ENCODE data around the gene PIP4K2A. TPM values are rescaled to one million over a fixed set of nuclear protein-coding genes. Genes with fewer than 3 reads are reported as not detected.

Gene PIP4K2A
- total and polyA plus RNA-seq, 4 donors, result 7.3 to 42.2 (median 27.6) TPM

DNA sequence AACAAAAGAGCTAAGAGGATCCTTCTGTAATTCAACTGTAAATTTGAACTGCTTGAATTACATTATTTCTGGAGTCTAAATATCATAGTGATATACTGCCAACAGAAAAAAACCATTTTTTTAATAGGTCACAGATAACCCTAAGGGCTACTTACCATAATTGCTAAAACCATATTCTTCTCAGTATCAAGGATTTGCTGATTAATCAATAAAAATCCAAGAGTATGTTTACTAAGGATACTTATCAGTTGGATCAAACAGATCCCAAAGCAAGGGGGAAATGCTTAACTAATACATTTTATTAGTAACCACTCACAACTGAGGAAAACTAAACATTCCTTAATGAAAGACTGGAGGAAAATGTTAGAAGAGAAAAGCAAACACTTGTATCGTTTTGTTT, 166.0 kb downstream of the PIP4K2A start:
- Histone ChIP-seq H3K9me3 (ENCODE audit: control insufficient read depth in 4 of 4, insufficient read depth in 3 of 4, low read length in 3 of 4) (no peaks in the 10 kb centered on the region), H3K27me3 (ENCODE audit: control insufficient read depth in 3 of 3, insufficient read depth in 3 of 3, low read length in 2 of 3) (no peaks in the 10 kb centered on the region), H3K36me3 (ENCODE audit: control insufficient read depth in 4 of 4, insufficient read depth in 4 of 4, low read length in 4 of 4) (peaks cover 4 to 11% (median 7%) of the 10 kb centered on the region in 4 donors), H3K4me1 (ENCODE audit: control insufficient read depth in 5 of 5, insufficient read depth in 5 of 5, low read length in 5 of 5) (peaks cover 0 to 7% (median 2%) of the 10 kb centered on the region in 5 donors), H3K9ac (ENCODE audit: insufficient read depth in 1 of 2, low read length in 2 of 2) (no peak overlapping the region), H3K4me3 (no peak overlapping the region), H3K27ac (ENCODE audit: low read depth in 1 of 2, low read length in 1 of 2) (no peak overlapping the region)
- DNase-seq (no peak), ATAC-seq (ENCODE audit: insufficient read depth, low FRiP score) (no peak)
- TF ChIP-seq, protein P1, sequence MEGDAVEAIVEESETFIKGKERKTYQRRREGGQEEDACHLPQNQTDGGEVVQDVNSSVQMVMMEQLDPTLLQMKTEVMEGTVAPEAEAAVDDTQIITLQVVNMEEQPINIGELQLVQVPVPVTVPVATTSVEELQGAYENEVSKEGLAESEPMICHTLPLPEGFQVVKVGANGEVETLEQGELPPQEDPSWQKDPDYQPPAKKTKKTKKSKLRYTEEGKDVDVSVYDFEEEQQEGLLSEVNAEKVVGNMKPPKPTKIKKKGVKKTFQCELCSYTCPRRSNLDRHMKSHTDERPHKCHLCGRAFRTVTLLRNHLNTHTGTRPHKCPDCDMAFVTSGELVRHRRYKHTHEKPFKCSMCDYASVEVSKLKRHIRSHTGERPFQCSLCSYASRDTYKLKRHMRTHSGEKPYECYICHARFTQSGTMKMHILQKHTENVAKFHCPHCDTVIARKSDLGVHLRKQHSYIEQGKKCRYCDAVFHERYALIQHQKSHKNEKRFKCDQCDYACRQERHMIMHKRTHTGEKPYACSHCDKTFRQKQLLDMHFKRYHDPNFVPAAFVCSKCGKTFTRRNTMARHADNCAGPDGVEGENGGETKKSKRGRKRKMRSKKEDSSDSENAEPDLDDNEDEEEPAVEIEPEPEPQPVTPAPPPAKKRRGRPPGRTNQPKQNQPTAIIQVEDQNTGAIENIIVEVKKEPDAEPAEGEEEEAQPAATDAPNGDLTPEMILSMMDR (IDR thresholded peaks at IDR 0.05; ENCODE audit: control extremely low read depth, extremely low read depth), result no peak
- 63 to 91% methylated on average over 1 of the region's 1 CpG for WGBS, 2 donors

DNA sequence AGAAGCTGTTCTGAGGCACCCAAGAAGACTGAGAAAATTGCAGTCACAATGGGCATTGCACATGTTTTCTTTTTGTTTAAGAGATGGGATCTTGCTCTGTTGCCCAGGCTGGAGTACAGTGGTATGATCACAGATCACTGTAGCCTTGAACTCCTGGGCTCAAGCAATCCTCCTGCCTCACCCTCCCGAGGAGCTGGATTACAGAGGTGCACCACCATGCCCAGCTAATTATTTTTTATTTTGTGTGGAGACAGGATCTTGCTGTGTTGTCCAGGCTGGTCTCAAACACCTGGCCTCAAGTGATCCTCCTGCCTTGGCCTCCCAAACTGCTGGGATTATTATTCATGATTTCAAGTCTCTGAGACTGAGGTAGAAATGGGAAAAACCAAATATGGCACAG, 168.7 kb downstream of the PIP4K2A start:
- peaks cover 9 to 21% (median 12%) of the 10 kb centered on the region in 4 donors for H3K36me3 ChIP-seq (ENCODE audit: control insufficient read depth in 4 of 4, insufficient read depth in 4 of 4, low read length in 4 of 4)
- H3K9me3 ChIP-seq (ENCODE audit: control insufficient read depth in 4 of 4, insufficient read depth in 3 of 4, low read length in 3 of 4), result no peaks in the 10 kb centered on the region
- WGBS, 2 donors, result 98 to 100% methylated on average over 1 of the region's 1 CpG
- peaks cover 0 to 7% (median 0%) of the 10 kb centered on the region in 5 donors for H3K4me1 ChIP-seq (ENCODE audit: control insufficient read depth in 5 of 5, insufficient read depth in 5 of 5, low read length in 5 of 5)
- H3K9ac ChIP-seq (ENCODE audit: insufficient read depth in 1 of 2, low read length in 2 of 2), result no peak overlapping the region
- no peak overlapping the region for H3K27ac ChIP-seq (ENCODE audit: low read depth in 1 of 2, low read length in 1 of 2)
- DNase-seq, result no peak
- ATAC-seq (ENCODE audit: insufficient read depth, low FRiP score), result no peak
- TF ChIP-seq, protein P1 (IDR thresholded peaks at IDR 0.05; ENCODE audit: control extremely low read depth, extremely low read depth), result no peak
- no peak overlapping the region for H3K4me3 ChIP-seq
- no peaks in the 10 kb centered on the region for H3K27me3 ChIP-seq (ENCODE audit: control insufficient read depth in 3 of 3, insufficient read depth in 3 of 3, low read length in 2 of 3)

DNA sequence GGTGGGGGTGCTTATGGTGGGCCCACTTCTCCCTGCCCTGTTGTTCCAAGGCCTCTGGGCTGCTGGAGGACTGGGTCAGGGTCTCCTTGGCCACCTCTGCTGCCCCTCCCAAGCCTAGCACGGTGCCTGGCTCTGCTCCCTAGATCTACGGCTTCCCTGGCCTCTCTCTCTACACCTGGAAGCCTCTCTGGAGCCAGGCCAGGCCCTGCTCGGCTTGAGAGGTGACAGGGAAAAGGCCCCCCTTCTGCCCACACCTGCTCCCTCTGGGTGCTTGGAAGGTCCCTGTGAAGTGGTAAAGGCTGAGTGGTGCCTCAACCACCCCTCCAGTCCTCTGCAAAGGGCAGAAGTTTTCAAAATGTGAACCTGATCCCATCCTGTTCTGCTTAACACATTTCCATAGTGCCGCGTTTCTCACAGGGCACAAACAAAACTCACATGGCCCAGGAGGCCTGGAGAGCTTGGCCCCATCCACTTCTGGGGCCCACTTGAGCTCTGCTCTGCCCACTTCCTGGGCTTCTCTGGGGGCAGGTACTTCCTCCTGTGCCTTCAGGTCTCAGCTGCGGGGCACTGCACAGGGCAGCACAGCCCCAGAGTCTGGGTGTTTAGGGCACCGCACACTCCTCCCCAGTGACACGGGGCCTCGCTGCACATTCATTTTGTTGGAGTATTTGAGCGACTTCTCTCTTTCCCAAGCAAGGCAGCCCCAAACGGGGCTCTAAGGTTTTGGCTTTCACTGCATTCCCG, 169.9 kb downstream of the PIP4K2A start:
- DNase-seq (peak in 2 of 3 donors; percentile 42 to 46), ATAC-seq (ENCODE audit: insufficient read depth, low FRiP score) (peak; percentile 45)

More for the DNA sequence above, 169.9 kb downstream of the PIP4K2A start:
- Histone ChIP-seq H3K27me3 (ENCODE audit: control insufficient read depth in 3 of 3, insufficient read depth in 3 of 3, low read length in 2 of 3) (no peaks in the 10 kb centered on the region), H3K4me1 (ENCODE audit: control insufficient read depth in 5 of 5, insufficient read depth in 5 of 5, low read length in 5 of 5) (peaks cover 0 to 7% (median 0%) of the 10 kb centered on the region in 5 donors), H3K9ac (ENCODE audit: insufficient read depth in 1 of 2, low read length in 2 of 2) (no peak overlapping the region), H3K4me3 (no peak overlapping the region), H3K27ac (ENCODE audit: low read depth in 1 of 2, low read length in 1 of 2) (peak overlapping the region in 1 of 2 donors; percentile 10), H3K9me3 (ENCODE audit: control insufficient read depth in 4 of 4, insufficient read depth in 3 of 4, low read length in 3 of 4) (no peaks in the 10 kb centered on the region), H3K36me3 (ENCODE audit: control insufficient read depth in 4 of 4, insufficient read depth in 4 of 4, low read length in 4 of 4) (peaks cover 5 to 21% (median 12%) of the 10 kb centered on the region in 4 donors)
- WGBS, 2 donors, result 76 to 78% methylated on average over 12 of the region's 12 CpGs
- TF ChIP-seq, protein P1 (IDR thresholded peaks at IDR 0.05; ENCODE audit: control extremely low read depth, extremely low read depth), result no peak

Measured in lung (tissue), 12 donors.